H9 (cell line): ENCODE measurements around the gene SEZ6. TPM values are rescaled to one million over a fixed set of nuclear protein-coding genes. Genes with fewer than 3 reads are reported as not detected.

Experiments
- DNase-seq: peaks from one replicate; pipeline ENCODE4 v3.0.0-alpha.2; 2017
- H2AFZ ChIP-seq: one replicate; pipeline ENCODE4 v1.6.1; 2013; ENCODE audit warnings: mild to moderate bottlenecking, low read length, control low read depth, moderate library complexity
- H2AK5ac ChIP-seq: 2 replicates; pipeline ENCODE4 v1.6.1; 2013; ENCODE audit warnings: low read length, control low read depth, mixed read lengths; ENCODE audit not compliant: insufficient read length
- H2BK120ac ChIP-seq: one replicate; pipeline ENCODE4 v1.6.1; 2013; ENCODE audit warnings: low read depth, mild to moderate bottlenecking, low read length, control low read depth, inconsistent platforms; ENCODE audit not compliant: poor library complexity, severe bottlenecking
- H2BK12ac ChIP-seq: 2 replicates; pipeline ENCODE4 v1.6.1; 2013; ENCODE audit warnings: low read length, control low read depth, mixed read lengths, low read depth; ENCODE audit not compliant: insufficient read length
- H2BK15ac ChIP-seq: 2 replicates; pipeline ENCODE4 v1.6.1; 2013; ENCODE audit warnings: low read depth, low read length, control low read depth
- H2BK20ac ChIP-seq: one replicate; pipeline ENCODE4 v1.6.1; 2013; ENCODE audit warnings: low read depth, mild to moderate bottlenecking, low read length, control low read depth, inconsistent platforms; ENCODE audit not compliant: poor library complexity, severe bottlenecking
- H2BK5ac ChIP-seq: 2 replicates; pipeline ENCODE4 v1.6.1; 2013; ENCODE audit warnings: low read length, control low read depth, mixed read lengths; ENCODE audit not compliant: insufficient read length
- H3K14ac ChIP-seq: 2 replicates; pipeline ENCODE4 v1.6.1; 2013; ENCODE audit warnings: low read length, control low read depth; ENCODE audit not compliant: insufficient read depth
- H3K18ac ChIP-seq: 2 replicates; pipeline ENCODE4 v1.6.1; 2013; ENCODE audit warnings: low read depth, mild to moderate bottlenecking, mixed read lengths, low read length, control low read depth; ENCODE audit not compliant: insufficient read length
- H3K23ac ChIP-seq: 2 replicates; pipeline ENCODE4 v1.6.1; 2013; ENCODE audit warnings: low read length, control low read depth, mixed read lengths, low read depth; ENCODE audit not compliant: insufficient read length
- H3K23me2 ChIP-seq: 2 replicates; pipeline ENCODE4 v1.6.1; 2013; ENCODE audit warnings: low read depth, mild to moderate bottlenecking, mixed read lengths, low read length, control low read depth; ENCODE audit not compliant: insufficient read length, poor library complexity, severe bottlenecking
- H3K27ac ChIP-seq: 2 replicates; pipeline ENCODE4 v1.5.1; 2013; ENCODE audit warnings: low read length, control low read depth, mixed read lengths, low read depth; ENCODE audit not compliant: insufficient read length
- H3K27me3 ChIP-seq: 2 replicates; pipeline ENCODE4 v1.6.1; 2013; ENCODE audit warnings: low read length, control low read depth, inconsistent platforms; ENCODE audit not compliant: insufficient read depth
- H3K4ac ChIP-seq: 2 replicates; pipeline ENCODE4 v1.6.1; 2013; ENCODE audit warnings: low read depth, mild to moderate bottlenecking, control low read depth, inconsistent platforms, low read length, moderate library complexity
- H3K4me1 ChIP-seq: 2 replicates; pipeline ENCODE4 v1.6.1; 2013; ENCODE audit warnings: low read length, control low read depth, inconsistent platforms; ENCODE audit not compliant: insufficient read depth
- H3K4me2 ChIP-seq: 2 replicates; pipeline ENCODE4 v1.6.1; 2013; ENCODE audit warnings: low read length, control low read depth, mixed read lengths; ENCODE audit not compliant: insufficient read length, insufficient read depth
- H3K56ac ChIP-seq: 2 replicates; pipeline ENCODE4 v1.6.1; 2013; ENCODE audit warnings: low read depth, mild to moderate bottlenecking, mixed read lengths, low read length, control low read depth; ENCODE audit not compliant: insufficient read length
- H3K79me1 ChIP-seq: 2 replicates; pipeline ENCODE4 v1.6.1; 2013; ENCODE audit warnings: low read depth, mild to moderate bottlenecking, moderate library complexity, low read length, control low read depth, inconsistent platforms; ENCODE audit not compliant: insufficient read depth, poor library complexity, severe bottlenecking
- H3K79me2 ChIP-seq: 2 replicates; pipeline ENCODE4 v1.6.1; 2013; ENCODE audit warnings: low read length, control low read depth, inconsistent platforms; ENCODE audit not compliant: insufficient read depth
- H3K9ac ChIP-seq: 2 replicates; pipeline ENCODE4 v1.6.1; 2013; ENCODE audit warnings: low read length, control low read depth, mixed read lengths; ENCODE audit not compliant: insufficient read length; ENCODE audit errors: extremely low read depth
- H3K9me3 ChIP-seq: one replicate; pipeline ENCODE4 v1.6.1; 2013; ENCODE audit warnings: low read depth, low read length, inconsistent platforms; ENCODE audit not compliant: control insufficient read depth
- H3T11ph ChIP-seq: one replicate; pipeline ENCODE4 v1.6.1; 2013; ENCODE audit warnings: mild to moderate bottlenecking, low read length, control low read depth, inconsistent platforms
- H4K20me1 ChIP-seq: one replicate; pipeline ENCODE4 v1.6.1; 2013; ENCODE audit not compliant: control insufficient read depth, insufficient read length, insufficient read depth
- H4K5ac ChIP-seq: 2 replicates; pipeline ENCODE4 v1.6.1; 2013; ENCODE audit warnings: low read depth, mild to moderate bottlenecking, mixed read lengths, low read length, control low read depth; ENCODE audit not compliant: insufficient read length
- H4K8ac ChIP-seq: replicated peaks from 2 replicates; pipeline ENCODE4 v1.6.1; 2013; ENCODE audit warnings: low read length, control low read depth, mixed read lengths, low read depth; ENCODE audit not compliant: insufficient read length
- H4K91ac ChIP-seq: 2 replicates; pipeline ENCODE4 v1.6.1; 2013; ENCODE audit warnings: low read depth, mild to moderate bottlenecking, moderate library complexity, mixed read lengths, low read length, control low read depth; ENCODE audit not compliant: insufficient read length
- H3K27ac Mint-ChIP-seq, 3 experiments: 2 replicates in 2 of 3; 3 replicates in 1 of 3; pipeline ENCODE4 v1.8.0; 2020 to 2021; ENCODE audit warnings: mixed read lengths in 3 of 3, mild to moderate bottlenecking in 1 of 3, moderate library complexity in 1 of 3
- H3K27me3 Mint-ChIP-seq: 2 replicates; pipeline ENCODE4 v1.8.0; 2021; ENCODE audit warnings: low read depth, mild to moderate bottlenecking, moderate library complexity, mixed read lengths
- H3K36me3 Mint-ChIP-seq, 3 experiments: 2 replicates in 2 of 3; 3 replicates in 1 of 3; pipeline ENCODE4 v1.8.0; 2020 to 2021; ENCODE audit warnings: low read depth in 3 of 3, mixed read lengths in 3 of 3; ENCODE audit not compliant: insufficient read depth in 1 of 3
- H3K4me1 Mint-ChIP-seq, 2 experiments: 2 replicates each; pipeline ENCODE4 v1.8.0; 2020; ENCODE audit warnings: mixed read lengths in 2 of 2
- H3K4me3 Mint-ChIP-seq, 2 experiments: 2 replicates in 1 of 2; 3 replicates in 1 of 2; pipeline ENCODE4 v1.8.0; 2020 to 2021; ENCODE audit warnings: mild to moderate bottlenecking in 2 of 2, mixed read lengths in 2 of 2, moderate library complexity in 1 of 2
- H3K9me3 Mint-ChIP-seq, 2 experiments: 2 replicates in 1 of 2; 3 replicates in 1 of 2; pipeline ENCODE4 v1.8.0; 2020; ENCODE audit warnings: mild to moderate bottlenecking in 2 of 2, mixed read lengths in 2 of 2, moderate library complexity in 1 of 2
- WGBS: extraction: QIAGEN DNeasy Blood & Tissue Kit; methylation state at CpG from one replicate; pipeline ENCODE4 v1.1.7; 2013; ENCODE audit warnings: missing lambda C conversion rate, low lambda C conversion rate, mixed read lengths; ENCODE audit not compliant: insufficient read length; ENCODE audit errors: extremely low coverage; 5-methylcytosine and 5-hydroxymethylcytosine counted together
- total RNA-seq: library from RNA; stranded (reverse); gene quantifications from 2 replicates; pipeline ENCODE4 v1.2.1, GENCODE V29; 2021
- TF ChIP-seq, protein P1 (sequence below): fragments of 200-600 bp; sonication (generic); conservative IDR thresholded peaks from 3 replicates; pipeline ENCODE4 v1.8.0; 2021; ENCODE audit warnings: antibody characterized with exemption, mild to moderate bottlenecking

The SEZ6 gene
- total RNA-seq, 1 experiment from 2014 or later: 1.8 TPM

- Histone ChIP-seq H3K27ac (no peak overlapping the region), H2BK120ac (no peak overlapping the region), H3K23ac (no peak overlapping the region), H3K23me2 (peaks cover 9% of the 10 kb centered on the region), H3K27me3 (peaks cover 10% of the 10 kb centered on the region; the same call in 1 of the 2 replicates), H3K79me2 (no peaks in the 10 kb centered on the region), H2AFZ (no peak overlapping the region), H4K20me1 (no peaks in the 10 kb centered on the region), H2AK5ac (no peak overlapping the region), H2BK20ac (no peak overlapping the region), H2BK15ac (no peak overlapping the region), H3K4me2 (no peak overlapping the region), H3K14ac (no peak overlapping the region; the same call in 1 of the 2 replicates), H3K79me1 (no peaks in the 10 kb centered on the region), H2BK12ac (no peak overlapping the region), H3T11ph (no peak overlapping the region), H3K18ac (no peak overlapping the region), H2BK5ac (no peak overlapping the region), H3K4ac (no peak overlapping the region), H3K4me1 (peaks cover 24% of the 10 kb centered on the region), H4K91ac (no peak overlapping the region), H3K9ac (no peak overlapping the region), H4K5ac (no peak overlapping the region), H4K8ac (no peak overlapping the region), H3K56ac (no peak overlapping the region), H3K9me3 (no peaks in the 10 kb centered on the region)
- Mint-ChIP-seq H3K27me3 (peaks cover 44% of the 10 kb centered on the region), H3K4me3 (no peak overlapping the region), H3K4me1 (peaks cover 68% of the 10 kb centered on the region in 2 experiments), H3K36me3 (no peaks in the 10 kb centered on the region), H3K9me3 (no peaks in the 10 kb centered on the region; a peak in 1 of 5 replicates), H3K27ac (no peak overlapping the region; a peak in 1 of 7 replicates)
- no CpG with 5 or more reads among the region's 2 CpGs for WGBS
- DNase-seq: no peak
- TF ChIP-seq, protein P1, sequence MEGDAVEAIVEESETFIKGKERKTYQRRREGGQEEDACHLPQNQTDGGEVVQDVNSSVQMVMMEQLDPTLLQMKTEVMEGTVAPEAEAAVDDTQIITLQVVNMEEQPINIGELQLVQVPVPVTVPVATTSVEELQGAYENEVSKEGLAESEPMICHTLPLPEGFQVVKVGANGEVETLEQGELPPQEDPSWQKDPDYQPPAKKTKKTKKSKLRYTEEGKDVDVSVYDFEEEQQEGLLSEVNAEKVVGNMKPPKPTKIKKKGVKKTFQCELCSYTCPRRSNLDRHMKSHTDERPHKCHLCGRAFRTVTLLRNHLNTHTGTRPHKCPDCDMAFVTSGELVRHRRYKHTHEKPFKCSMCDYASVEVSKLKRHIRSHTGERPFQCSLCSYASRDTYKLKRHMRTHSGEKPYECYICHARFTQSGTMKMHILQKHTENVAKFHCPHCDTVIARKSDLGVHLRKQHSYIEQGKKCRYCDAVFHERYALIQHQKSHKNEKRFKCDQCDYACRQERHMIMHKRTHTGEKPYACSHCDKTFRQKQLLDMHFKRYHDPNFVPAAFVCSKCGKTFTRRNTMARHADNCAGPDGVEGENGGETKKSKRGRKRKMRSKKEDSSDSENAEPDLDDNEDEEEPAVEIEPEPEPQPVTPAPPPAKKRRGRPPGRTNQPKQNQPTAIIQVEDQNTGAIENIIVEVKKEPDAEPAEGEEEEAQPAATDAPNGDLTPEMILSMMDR: no peak
Measured at GRCh38 chr17:29007860-29008455, 2.1 kb upstream of the SEZ6 start.
